H9 (cell line): ENCODE measurements around the gene PDF. TPM values are rescaled to one million over a fixed set of nuclear protein-coding genes. Genes with fewer than 3 reads are reported as not detected.

Experiments
- DNase-seq: peaks from one replicate; pipeline ENCODE4 v3.0.0-alpha.2; 2017
- H2AFZ ChIP-seq: one replicate; pipeline ENCODE4 v1.6.1; 2013; ENCODE audit warnings: mild to moderate bottlenecking, low read length, control low read depth, moderate library complexity
- H2AK5ac ChIP-seq: 2 replicates; pipeline ENCODE4 v1.6.1; 2013; ENCODE audit warnings: low read length, control low read depth, mixed read lengths; ENCODE audit not compliant: insufficient read length
- H2BK120ac ChIP-seq: one replicate; pipeline ENCODE4 v1.6.1; 2013; ENCODE audit warnings: low read depth, mild to moderate bottlenecking, low read length, control low read depth, inconsistent platforms; ENCODE audit not compliant: poor library complexity, severe bottlenecking
- H2BK12ac ChIP-seq: 2 replicates; pipeline ENCODE4 v1.6.1; 2013; ENCODE audit warnings: low read length, control low read depth, mixed read lengths, low read depth; ENCODE audit not compliant: insufficient read length
- H2BK15ac ChIP-seq: 2 replicates; pipeline ENCODE4 v1.6.1; 2013; ENCODE audit warnings: low read depth, low read length, control low read depth
- H2BK20ac ChIP-seq: one replicate; pipeline ENCODE4 v1.6.1; 2013; ENCODE audit warnings: low read depth, mild to moderate bottlenecking, low read length, control low read depth, inconsistent platforms; ENCODE audit not compliant: poor library complexity, severe bottlenecking
- H2BK5ac ChIP-seq: 2 replicates; pipeline ENCODE4 v1.6.1; 2013; ENCODE audit warnings: low read length, control low read depth, mixed read lengths; ENCODE audit not compliant: insufficient read length
- H3K14ac ChIP-seq: 2 replicates; pipeline ENCODE4 v1.6.1; 2013; ENCODE audit warnings: low read length, control low read depth; ENCODE audit not compliant: insufficient read depth
- H3K18ac ChIP-seq: 2 replicates; pipeline ENCODE4 v1.6.1; 2013; ENCODE audit warnings: low read depth, mild to moderate bottlenecking, mixed read lengths, low read length, control low read depth; ENCODE audit not compliant: insufficient read length
- H3K23ac ChIP-seq: 2 replicates; pipeline ENCODE4 v1.6.1; 2013; ENCODE audit warnings: low read length, control low read depth, mixed read lengths, low read depth; ENCODE audit not compliant: insufficient read length
- H3K23me2 ChIP-seq: 2 replicates; pipeline ENCODE4 v1.6.1; 2013; ENCODE audit warnings: low read depth, mild to moderate bottlenecking, mixed read lengths, low read length, control low read depth; ENCODE audit not compliant: insufficient read length, poor library complexity, severe bottlenecking
- H3K27ac ChIP-seq: 2 replicates; pipeline ENCODE4 v1.5.1; 2013; ENCODE audit warnings: low read length, control low read depth, mixed read lengths, low read depth; ENCODE audit not compliant: insufficient read length
- H3K27me3 ChIP-seq: 2 replicates; pipeline ENCODE4 v1.6.1; 2013; ENCODE audit warnings: low read length, control low read depth, inconsistent platforms; ENCODE audit not compliant: insufficient read depth
- H3K4ac ChIP-seq: 2 replicates; pipeline ENCODE4 v1.6.1; 2013; ENCODE audit warnings: low read depth, mild to moderate bottlenecking, control low read depth, inconsistent platforms, low read length, moderate library complexity
- H3K4me1 ChIP-seq: 2 replicates; pipeline ENCODE4 v1.6.1; 2013; ENCODE audit warnings: low read length, control low read depth, inconsistent platforms; ENCODE audit not compliant: insufficient read depth
- H3K4me2 ChIP-seq: 2 replicates; pipeline ENCODE4 v1.6.1; 2013; ENCODE audit warnings: low read length, control low read depth, mixed read lengths; ENCODE audit not compliant: insufficient read length, insufficient read depth
- H3K56ac ChIP-seq: 2 replicates; pipeline ENCODE4 v1.6.1; 2013; ENCODE audit warnings: low read depth, mild to moderate bottlenecking, mixed read lengths, low read length, control low read depth; ENCODE audit not compliant: insufficient read length
- H3K79me1 ChIP-seq: 2 replicates; pipeline ENCODE4 v1.6.1; 2013; ENCODE audit warnings: low read depth, mild to moderate bottlenecking, moderate library complexity, low read length, control low read depth, inconsistent platforms; ENCODE audit not compliant: insufficient read depth, poor library complexity, severe bottlenecking
- H3K79me2 ChIP-seq: 2 replicates; pipeline ENCODE4 v1.6.1; 2013; ENCODE audit warnings: low read length, control low read depth, inconsistent platforms; ENCODE audit not compliant: insufficient read depth
- H3K9ac ChIP-seq: 2 replicates; pipeline ENCODE4 v1.6.1; 2013; ENCODE audit warnings: low read length, control low read depth, mixed read lengths; ENCODE audit not compliant: insufficient read length; ENCODE audit errors: extremely low read depth
- H3K9me3 ChIP-seq: one replicate; pipeline ENCODE4 v1.6.1; 2013; ENCODE audit warnings: low read depth, low read length, inconsistent platforms; ENCODE audit not compliant: control insufficient read depth
- H3T11ph ChIP-seq: one replicate; pipeline ENCODE4 v1.6.1; 2013; ENCODE audit warnings: mild to moderate bottlenecking, low read length, control low read depth, inconsistent platforms
- H4K20me1 ChIP-seq: one replicate; pipeline ENCODE4 v1.6.1; 2013; ENCODE audit not compliant: control insufficient read depth, insufficient read length, insufficient read depth
- H4K5ac ChIP-seq: 2 replicates; pipeline ENCODE4 v1.6.1; 2013; ENCODE audit warnings: low read depth, mild to moderate bottlenecking, mixed read lengths, low read length, control low read depth; ENCODE audit not compliant: insufficient read length
- H4K8ac ChIP-seq: replicated peaks from 2 replicates; pipeline ENCODE4 v1.6.1; 2013; ENCODE audit warnings: low read length, control low read depth, mixed read lengths, low read depth; ENCODE audit not compliant: insufficient read length
- H4K91ac ChIP-seq: 2 replicates; pipeline ENCODE4 v1.6.1; 2013; ENCODE audit warnings: low read depth, mild to moderate bottlenecking, moderate library complexity, mixed read lengths, low read length, control low read depth; ENCODE audit not compliant: insufficient read length
- H3K27ac Mint-ChIP-seq, 3 experiments: 2 replicates in 2 of 3; 3 replicates in 1 of 3; pipeline ENCODE4 v1.8.0; 2020 to 2021; ENCODE audit warnings: mixed read lengths in 3 of 3, mild to moderate bottlenecking in 1 of 3, moderate library complexity in 1 of 3
- H3K27me3 Mint-ChIP-seq: 2 replicates; pipeline ENCODE4 v1.8.0; 2021; ENCODE audit warnings: low read depth, mild to moderate bottlenecking, moderate library complexity, mixed read lengths
- H3K36me3 Mint-ChIP-seq, 3 experiments: 2 replicates in 2 of 3; 3 replicates in 1 of 3; pipeline ENCODE4 v1.8.0; 2020 to 2021; ENCODE audit warnings: low read depth in 3 of 3, mixed read lengths in 3 of 3; ENCODE audit not compliant: insufficient read depth in 1 of 3
- H3K4me1 Mint-ChIP-seq, 2 experiments: 2 replicates each; pipeline ENCODE4 v1.8.0; 2020; ENCODE audit warnings: mixed read lengths in 2 of 2
- H3K4me3 Mint-ChIP-seq, 2 experiments: 2 replicates in 1 of 2; 3 replicates in 1 of 2; pipeline ENCODE4 v1.8.0; 2020 to 2021; ENCODE audit warnings: mild to moderate bottlenecking in 2 of 2, mixed read lengths in 2 of 2, moderate library complexity in 1 of 2
- H3K9me3 Mint-ChIP-seq, 2 experiments: 2 replicates in 1 of 2; 3 replicates in 1 of 2; pipeline ENCODE4 v1.8.0; 2020; ENCODE audit warnings: mild to moderate bottlenecking in 2 of 2, mixed read lengths in 2 of 2, moderate library complexity in 1 of 2
- CTCF ChIP-seq: fragments of 200-600 bp; sonication (generic); conservative IDR thresholded peaks from 3 replicates; pipeline ENCODE4 v1.8.0; 2021; ENCODE audit warnings: antibody characterized with exemption, mild to moderate bottlenecking
- WGBS: extraction: QIAGEN DNeasy Blood & Tissue Kit; methylation state at CpG from one replicate; pipeline ENCODE4 v1.1.7; 2013; ENCODE audit warnings: missing lambda C conversion rate, low lambda C conversion rate, mixed read lengths; ENCODE audit not compliant: insufficient read length; ENCODE audit errors: extremely low coverage; 5-methylcytosine and 5-hydroxymethylcytosine counted together
- total RNA-seq: library from RNA; stranded (reverse); gene quantifications from 2 replicates; pipeline ENCODE4 v1.2.1, GENCODE V29; 2021

PDF gene
- total RNA-seq, 1 experiment from 2014 or later, result 36.4 TPM

DNA sequence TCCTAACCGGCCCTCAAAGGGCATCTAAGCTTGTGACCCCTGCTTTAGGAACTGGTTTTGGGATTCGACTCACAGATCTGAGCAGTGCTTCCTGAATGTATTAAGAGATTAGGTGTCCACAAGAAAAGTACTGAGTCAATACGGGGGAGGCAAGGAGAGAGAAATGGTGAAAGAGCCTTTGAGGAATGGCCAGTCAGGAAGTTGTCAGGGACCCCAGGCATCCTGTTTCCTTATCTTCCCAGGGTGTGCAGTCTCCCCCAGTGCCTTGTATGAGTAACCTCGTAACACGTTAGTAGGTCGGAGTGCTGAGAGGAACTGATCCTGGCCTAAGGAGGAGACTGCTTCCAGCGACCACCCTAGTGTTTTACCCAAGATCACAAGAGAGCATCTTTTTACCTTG is 37.6 kb upstream of the PDF start:
- no peak overlapping the region for H2BK12ac ChIP-seq
- H3T11ph ChIP-seq, result no peak overlapping the region
- H4K91ac ChIP-seq, result no peak overlapping the region
- no peak overlapping the region for H3K9ac ChIP-seq
- H2BK120ac ChIP-seq, result no peak overlapping the region
- no peak overlapping the region for H3K4me3 Mint-ChIP-seq
- H3K4me2 ChIP-seq, result no peak overlapping the region
- no peak overlapping the region for H2AFZ ChIP-seq
- H3K79me2 ChIP-seq, result no peaks in the 10 kb centered on the region
- no peak for TF ChIP-seq CTCF
- no peaks in the 10 kb centered on the region for H3K9me3 Mint-ChIP-seq
- no peak overlapping the region for H2BK5ac ChIP-seq
- H3K27me3 ChIP-seq, result no peaks in the 10 kb centered on the region
- no peaks in the 10 kb centered on the region for H3K9me3 ChIP-seq
- WGBS, result no CpG with 5 or more reads among the region's 7 CpGs
- H3K23me2 ChIP-seq, result no peaks in the 10 kb centered on the region
- no peak overlapping the region for H2BK15ac ChIP-seq
- no peak overlapping the region for H2BK20ac ChIP-seq
- H3K56ac ChIP-seq, result no peak overlapping the region
- no peaks in the 10 kb centered on the region for H4K20me1 ChIP-seq
- H3K27me3 Mint-ChIP-seq, result no peaks in the 10 kb centered on the region
- H3K4ac ChIP-seq, result no peak overlapping the region
- no peak overlapping the region for H4K8ac ChIP-seq
- H3K4me1 ChIP-seq, result no peaks in the 10 kb centered on the region
- no peaks in the 10 kb centered on the region for H3K79me1 ChIP-seq
- H3K27ac ChIP-seq, result no peak overlapping the region
- no peak overlapping the region for H3K27ac Mint-ChIP-seq
- no peak overlapping the region for H3K14ac ChIP-seq
- no peak overlapping the region for H3K23ac ChIP-seq
- H2AK5ac ChIP-seq, result no peak overlapping the region
- H3K36me3 Mint-ChIP-seq, result peaks cover 31 to 73% (median 69%) of the 10 kb centered on the region in 3 experiments; a peak in 6 of 7 replicates
- no peak for DNase-seq
- H3K4me1 Mint-ChIP-seq, result no peaks in the 10 kb centered on the region
- no peak overlapping the region for H4K5ac ChIP-seq
- H3K18ac ChIP-seq, result no peak overlapping the region
